HEK293 (cell line): ENCODE measurements around the gene ILKAP.

Experiments used
- CTCF ChIA-PET: fragments of 350-600 bp; formaldehyde crosslinking; extraction: SDS; loops from one replicate; lab custom pipeline; 2021; ENCODE audit warnings: antibody characterized with exemption; lab: Yijun Ruan, JAX
- POLR2A ChIA-PET: fragments of 300-600 bp; formaldehyde crosslinking; extraction: SDS; loops from one replicate; lab custom pipeline; 2020; ENCODE audit warnings: antibody characterized with exemption, inconsistent platforms; lab: Yijun Ruan, JAX
- H3K27ac ChIP-seq: fragments of 200-500 bp; sonication (Bioruptor generic); 2 replicates; pipeline ENCODE4 v1.5.1; 2014; ENCODE audit warnings: low read depth, low read length, control low read depth, inconsistent platforms; ENCODE audit errors: extremely low read depth
- H3K36me3 ChIP-seq, 2 experiments: fragments of 200-500 bp in 1 of 2; sonication (Bioruptor generic) in 1 of 2; 1 replicate in 1 of 2; 2 replicates in 1 of 2; pipeline ENCODE4 v1.5.1; 2014 to 2017; ENCODE audit warnings: inconsistent platforms in 2 of 2, low read length in 2 of 2; ENCODE audit not compliant: control insufficient read depth in 2 of 2, insufficient read depth in 1 of 2
- H3K4me1 ChIP-seq: fragments of 200-500 bp; sonication (Bioruptor generic); 2 replicates; pipeline ENCODE4 v1.5.1; 2014; ENCODE audit warnings: mild to moderate bottlenecking, low read length, inconsistent platforms; ENCODE audit not compliant: control insufficient read depth, insufficient read depth
- H3K4me3 ChIP-seq: 2 replicates; pipeline ENCODE4 v1.5.1; 2011; ENCODE audit warnings: low read depth, mild to moderate bottlenecking, control low read depth, low read length, moderate library complexity
- H3K9me3 ChIP-seq: fragments of 200-500 bp; sonication (Bioruptor generic); 2 replicates; pipeline ENCODE4 v1.5.1; 2014; ENCODE audit warnings: low read depth, low read length, inconsistent platforms; ENCODE audit not compliant: control insufficient read depth, insufficient read depth
- HOXA7 ChIP-seq: sonication (generic); formaldehyde crosslinking; IDR thresholded peaks from 2 replicates; pipeline ENCODE4 v1.8.1; 2022; ENCODE audit warnings: missing genetic modification reagents, borderline replicate concordance
- SP2 ChIP-seq: fragments of 450-650 bp; formaldehyde crosslinking; IDR thresholded peaks from 2 replicates; pipeline ENCODE4 v1.5.1; 2016; ENCODE audit warnings: missing biosample characterization, missing genetic modification characterization
- ZBTB7A ChIP-seq: fragments of 450-650 bp; formaldehyde crosslinking; IDR thresholded peaks from 2 replicates; pipeline ENCODE4 v1.5.1; 2016; ENCODE audit warnings: low read depth, missing biosample characterization, missing genetic modification characterization
- ZBTB8A ChIP-seq: fragments of 450-650 bp; formaldehyde crosslinking; IDR thresholded peaks from 2 replicates; pipeline ENCODE4 v1.5.1; 2016; ENCODE audit warnings: missing biosample characterization, missing genetic modification characterization
- ZNF211 ChIP-seq: fragments of 450-650 bp; formaldehyde crosslinking; IDR thresholded peaks from 2 replicates; pipeline ENCODE4 v1.5.1; 2016; ENCODE audit warnings: low read depth, missing biosample characterization, missing genetic modification characterization
- ZNF274 ChIP-seq, 2 experiments: fragments of 200-500 bp in 1 of 2; fragments of 450-650 bp in 1 of 2; sonication (Bioruptor generic) in 1 of 2; formaldehyde crosslinking in 1 of 2; IDR thresholded peaks; 2 replicates each; pipeline versions ENCODE4 v1.5.1 to v1.6.1; 2014 to 2016; ENCODE audit warnings: borderline replicate concordance in 1 of 2, inconsistent platforms in 1 of 2, low read length in 1 of 2, missing biosample characterization in 1 of 2, missing genetic modification characterization in 1 of 2
- ZNF311 ChIP-seq: fragments of 450-650 bp; formaldehyde crosslinking; IDR thresholded peaks from 2 replicates; pipeline ENCODE4 v1.5.1; 2017; ENCODE audit warnings: missing biosample characterization, missing genetic modification characterization, borderline replicate concordance
- ZNF341 ChIP-seq: fragments of 450-650 bp; formaldehyde crosslinking; IDR thresholded peaks from 2 replicates; pipeline ENCODE4; 2016; ENCODE audit warnings: low read depth, missing biosample characterization, missing genetic modification characterization
- ZNF416 ChIP-seq: fragments of 450-650 bp; formaldehyde crosslinking; IDR thresholded peaks from 2 replicates; pipeline ENCODE4 v1.5.1; 2016; ENCODE audit warnings: missing biosample characterization, missing genetic modification characterization
- ZNF610 ChIP-seq: fragments of 450-650 bp; formaldehyde crosslinking; IDR thresholded peaks from 2 replicates; pipeline ENCODE4 v1.5.1; 2016; ENCODE audit warnings: missing biosample characterization, missing genetic modification characterization, borderline replicate concordance
- ZNF660 ChIP-seq: fragments of 450-650 bp; IDR thresholded peaks from 2 replicates; pipeline ENCODE4 v1.5.1; 2018; ENCODE audit warnings: missing biosample characterization, mild to moderate bottlenecking, missing genetic modification characterization
- ZNF707 ChIP-seq: fragments of 450-650 bp; formaldehyde crosslinking; IDR thresholded peaks from 2 replicates; pipeline ENCODE4 v1.5.1; 2016; ENCODE audit warnings: missing biosample characterization, missing genetic modification characterization
- ZNF76 ChIP-seq: fragments of 450-650 bp; formaldehyde crosslinking; IDR thresholded peaks from 2 replicates; pipeline ENCODE4; 2016; ENCODE audit warnings: low read depth, missing biosample characterization, missing genetic modification characterization, borderline replicate concordance
- ZNF777 ChIP-seq: fragments of 450-650 bp; formaldehyde crosslinking; IDR thresholded peaks from 2 replicates; pipeline ENCODE4 v1.5.1; 2017; ENCODE audit warnings: missing biosample characterization, missing genetic modification characterization, borderline replicate concordance
- TF ChIP-seq, protein P1 (sequence below): fragments of 450-650 bp; formaldehyde crosslinking; IDR thresholded peaks from 2 replicates; pipeline ENCODE4 v1.5.0; 2017; ENCODE audit warnings: missing biosample characterization, missing genetic modification characterization, borderline replicate concordance
- TF ChIP-seq, protein P2 (sequence below): fragments of 450-650 bp; formaldehyde crosslinking; IDR thresholded peaks from 2 replicates; pipeline ENCODE4 v1.5.1; 2016; ENCODE audit warnings: missing biosample characterization, missing genetic modification characterization
- TF ChIP-seq, protein P3 (sequence below): fragments of 450-650 bp; formaldehyde crosslinking; IDR thresholded peaks from 2 replicates; pipeline ENCODE4 v1.5.1; 2017; ENCODE audit warnings: missing biosample characterization, missing genetic modification characterization
- TF ChIP-seq, protein P4 (sequence below): fragments of 450-650 bp; formaldehyde crosslinking; IDR thresholded peaks from 2 replicates; pipeline ENCODE4 v1.5.1; 2016; ENCODE audit warnings: missing biosample characterization, missing genetic modification characterization, low read depth
- TF ChIP-seq, protein P5 (sequence below): sonication (generic); formaldehyde crosslinking; IDR thresholded peaks from 2 replicates; pipeline ENCODE4 v1.8.1; 2022; ENCODE audit warnings: mild to moderate bottlenecking, moderate library complexity, missing genetic modification reagents

Gene ILKAP

DNA sequence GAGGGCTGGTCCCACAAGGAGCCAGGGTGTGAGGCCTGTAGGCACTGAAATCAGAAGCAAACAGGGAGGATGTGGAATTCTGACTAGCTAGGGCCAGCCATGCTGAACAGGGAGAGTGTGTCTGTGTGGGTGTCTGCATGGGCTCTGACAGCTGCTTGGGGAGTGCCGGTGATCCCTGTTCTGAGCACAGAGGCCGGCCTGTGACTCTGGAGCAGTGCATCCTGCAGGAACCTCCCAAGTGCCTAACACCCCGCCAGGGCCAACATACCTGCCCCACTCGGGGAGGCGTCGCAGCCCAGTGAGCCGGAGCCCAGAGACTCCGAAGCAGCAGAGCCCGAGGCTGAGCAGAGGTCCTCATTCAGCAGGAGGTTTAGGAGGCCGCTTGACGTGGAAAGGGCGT, 47.8 kb upstream of the ILKAP start:
- H3K27ac ChIP-seq, result no peak overlapping the region
- ChIA-PET CTCF (no interaction called here), POLR2A (no interaction called here)
- H3K9me3 ChIP-seq, result no peaks in the 10 kb centered on the region
- no peak for TF ChIP-seq ZNF76 (tag by site-specific recombination)
- TF ChIP-seq ZNF416, result no peak
- TF ChIP-seq, protein P1, sequence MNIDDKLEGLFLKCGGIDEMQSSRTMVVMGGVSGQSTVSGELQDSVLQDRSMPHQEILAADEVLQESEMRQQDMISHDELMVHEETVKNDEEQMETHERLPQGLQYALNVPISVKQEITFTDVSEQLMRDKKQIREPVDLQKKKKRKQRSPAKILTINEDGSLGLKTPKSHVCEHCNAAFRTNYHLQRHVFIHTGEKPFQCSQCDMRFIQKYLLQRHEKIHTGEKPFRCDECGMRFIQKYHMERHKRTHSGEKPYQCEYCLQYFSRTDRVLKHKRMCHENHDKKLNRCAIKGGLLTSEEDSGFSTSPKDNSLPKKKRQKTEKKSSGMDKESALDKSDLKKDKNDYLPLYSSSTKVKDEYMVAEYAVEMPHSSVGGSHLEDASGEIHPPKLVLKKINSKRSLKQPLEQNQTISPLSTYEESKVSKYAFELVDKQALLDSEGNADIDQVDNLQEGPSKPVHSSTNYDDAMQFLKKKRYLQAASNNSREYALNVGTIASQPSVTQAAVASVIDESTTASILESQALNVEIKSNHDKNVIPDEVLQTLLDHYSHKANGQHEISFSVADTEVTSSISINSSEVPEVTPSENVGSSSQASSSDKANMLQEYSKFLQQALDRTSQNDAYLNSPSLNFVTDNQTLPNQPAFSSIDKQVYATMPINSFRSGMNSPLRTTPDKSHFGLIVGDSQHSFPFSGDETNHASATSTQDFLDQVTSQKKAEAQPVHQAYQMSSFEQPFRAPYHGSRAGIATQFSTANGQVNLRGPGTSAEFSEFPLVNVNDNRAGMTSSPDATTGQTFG, result no peak
- TF ChIP-seq ZNF610 (tag by site-specific recombination), result no peak
- no peak for TF ChIP-seq ZNF777 (tag by site-specific recombination)
- no peak for TF ChIP-seq ZBTB8A (tag by site-specific recombination)
- TF ChIP-seq ZNF274 (IDR thresholded peaks at IDR 0.05; ENCODE audit: low read length), result no peak
- TF ChIP-seq ZNF274 (tag by site-specific recombination; IDR thresholded peaks at IDR 0.05; ENCODE audit: borderline replicate concordance), result no peak
- TF ChIP-seq HOXA7 (CRISPR knock-in tag), result no peak
- TF ChIP-seq ZNF660 (tag by site-specific recombination), result no peak
- TF ChIP-seq, protein P2, sequence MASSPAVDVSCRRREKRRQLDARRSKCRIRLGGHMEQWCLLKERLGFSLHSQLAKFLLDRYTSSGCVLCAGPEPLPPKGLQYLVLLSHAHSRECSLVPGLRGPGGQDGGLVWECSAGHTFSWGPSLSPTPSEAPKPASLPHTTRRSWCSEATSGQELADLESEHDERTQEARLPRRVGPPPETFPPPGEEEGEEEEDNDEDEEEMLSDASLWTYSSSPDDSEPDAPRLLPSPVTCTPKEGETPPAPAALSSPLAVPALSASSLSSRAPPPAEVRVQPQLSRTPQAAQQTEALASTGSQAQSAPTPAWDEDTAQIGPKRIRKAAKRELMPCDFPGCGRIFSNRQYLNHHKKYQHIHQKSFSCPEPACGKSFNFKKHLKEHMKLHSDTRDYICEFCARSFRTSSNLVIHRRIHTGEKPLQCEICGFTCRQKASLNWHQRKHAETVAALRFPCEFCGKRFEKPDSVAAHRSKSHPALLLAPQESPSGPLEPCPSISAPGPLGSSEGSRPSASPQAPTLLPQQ (tag by site-specific recombination), result no peak
- TF ChIP-seq SP2 (tag by site-specific recombination), result no peak
- TF ChIP-seq ZNF311, result no peak
- no peak for TF ChIP-seq ZBTB7A
- TF ChIP-seq, protein P3, sequence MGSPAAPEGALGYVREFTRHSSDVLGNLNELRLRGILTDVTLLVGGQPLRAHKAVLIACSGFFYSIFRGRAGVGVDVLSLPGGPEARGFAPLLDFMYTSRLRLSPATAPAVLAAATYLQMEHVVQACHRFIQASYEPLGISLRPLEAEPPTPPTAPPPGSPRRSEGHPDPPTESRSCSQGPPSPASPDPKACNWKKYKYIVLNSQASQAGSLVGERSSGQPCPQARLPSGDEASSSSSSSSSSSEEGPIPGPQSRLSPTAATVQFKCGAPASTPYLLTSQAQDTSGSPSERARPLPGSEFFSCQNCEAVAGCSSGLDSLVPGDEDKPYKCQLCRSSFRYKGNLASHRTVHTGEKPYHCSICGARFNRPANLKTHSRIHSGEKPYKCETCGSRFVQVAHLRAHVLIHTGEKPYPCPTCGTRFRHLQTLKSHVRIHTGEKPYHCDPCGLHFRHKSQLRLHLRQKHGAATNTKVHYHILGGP (tag by site-specific recombination), result no peak
- TF ChIP-seq, protein P4, sequence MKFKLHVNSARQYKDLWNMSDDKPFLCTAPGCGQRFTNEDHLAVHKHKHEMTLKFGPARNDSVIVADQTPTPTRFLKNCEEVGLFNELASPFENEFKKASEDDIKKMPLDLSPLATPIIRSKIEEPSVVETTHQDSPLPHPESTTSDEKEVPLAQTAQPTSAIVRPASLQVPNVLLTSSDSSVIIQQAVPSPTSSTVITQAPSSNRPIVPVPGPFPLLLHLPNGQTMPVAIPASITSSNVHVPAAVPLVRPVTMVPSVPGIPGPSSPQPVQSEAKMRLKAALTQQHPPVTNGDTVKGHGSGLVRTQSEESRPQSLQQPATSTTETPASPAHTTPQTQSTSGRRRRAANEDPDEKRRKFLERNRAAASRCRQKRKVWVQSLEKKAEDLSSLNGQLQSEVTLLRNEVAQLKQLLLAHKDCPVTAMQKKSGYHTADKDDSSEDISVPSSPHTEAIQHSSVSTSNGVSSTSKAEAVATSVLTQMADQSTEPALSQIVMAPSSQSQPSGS (tag by site-specific recombination), result no peak
- TF ChIP-seq ZNF707 (tag by site-specific recombination), result no peak
- no peak for TF ChIP-seq ZNF341 (tag by site-specific recombination)
- no peak for TF ChIP-seq ZNF211
- TF ChIP-seq, protein P5, sequence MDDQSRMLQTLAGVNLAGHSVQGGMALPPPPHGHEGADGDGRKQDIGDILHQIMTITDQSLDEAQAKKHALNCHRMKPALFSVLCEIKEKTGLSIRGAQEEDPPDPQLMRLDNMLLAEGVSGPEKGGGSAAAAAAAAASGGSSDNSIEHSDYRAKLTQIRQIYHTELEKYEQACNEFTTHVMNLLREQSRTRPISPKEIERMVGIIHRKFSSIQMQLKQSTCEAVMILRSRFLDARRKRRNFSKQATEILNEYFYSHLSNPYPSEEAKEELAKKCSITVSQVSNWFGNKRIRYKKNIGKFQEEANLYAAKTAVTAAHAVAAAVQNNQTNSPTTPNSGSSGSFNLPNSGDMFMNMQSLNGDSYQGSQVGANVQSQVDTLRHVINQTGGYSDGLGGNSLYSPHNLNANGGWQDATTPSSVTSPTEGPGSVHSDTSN, result no peak
- H3K36me3 ChIP-seq, result peaks cover 0 to 18% of the 10 kb centered on the region in 2 experiments; a peak in 1 of 3 replicates
- H3K4me3 ChIP-seq, result no peak overlapping the region
- no peaks in the 10 kb centered on the region for H3K4me1 ChIP-seq
